GM23248 (cell line): Measurements from ENCODE around the gene CPA2. TPM values are rescaled to one million over a fixed set of nuclear protein-coding genes. Genes with fewer than 3 reads are reported as not detected.
"Not testable (repeated sequence)": the region's sequence is repeated elsewhere in the genome, so short reads cannot be mapped to it uniquely, and the experiment has no call there.

Source experiments
- DNase-seq: peaks from one replicate; pipeline ENCODE4 v3.0.0-alpha.2; 2015
- H2AFZ ChIP-seq: fragments of 200-600 bp; sonication (generic); 2 replicates; pipeline ENCODE4 v1.6.1; 2016; ENCODE audit warnings: antibody characterized with exemption
- H3F3A ChIP-seq: fragments of 200-600 bp; sonication (generic); 2 replicates; pipeline ENCODE4 v1.6.1; 2016; ENCODE audit warnings: mild to moderate bottlenecking, antibody characterized with exemption, mixed run types; ENCODE audit not compliant: insufficient read depth
- H3K27ac ChIP-seq: fragments of 200-600 bp; sonication (generic); 2 replicates; pipeline ENCODE4 v1.5.1; 2016; ENCODE audit warnings: mild to moderate bottlenecking
- H3K27me3 ChIP-seq: fragments of 200-600 bp; sonication (generic); replicated peaks from 2 replicates; pipeline ENCODE4 v1.6.1; 2016; ENCODE audit warnings: mild to moderate bottlenecking; ENCODE audit not compliant: insufficient read depth
- H3K36me3 ChIP-seq: fragments of 200-600 bp; sonication (generic); 2 replicates; pipeline ENCODE4 v1.6.1; 2016; ENCODE audit warnings: low read depth, mild to moderate bottlenecking
- H3K4me1 ChIP-seq: fragments of 200-600 bp; sonication (generic); 2 replicates; pipeline ENCODE4 v1.6.1; 2016; ENCODE audit warnings: mild to moderate bottlenecking; ENCODE audit not compliant: insufficient read depth
- H3K4me2 ChIP-seq: fragments of 200-600 bp; sonication (generic); one replicate; pipeline ENCODE4 v1.6.1; 2016; ENCODE audit warnings: mild to moderate bottlenecking; ENCODE audit not compliant: unreplicated experiment
- H3K4me3 ChIP-seq: fragments of 200-600 bp; sonication (generic); 2 replicates; pipeline ENCODE4 v1.5.1; 2016; ENCODE audit warnings: mild to moderate bottlenecking
- H3K79me2 ChIP-seq: fragments of 200-600 bp; sonication (generic); 2 replicates; pipeline ENCODE4 v1.6.1; 2016; ENCODE audit warnings: mild to moderate bottlenecking; ENCODE audit not compliant: insufficient read depth
- H3K9ac ChIP-seq: fragments of 200-600 bp; sonication (generic); 2 replicates; pipeline ENCODE4 v1.6.1; 2016; ENCODE audit warnings: mild to moderate bottlenecking
- H3K9me2 ChIP-seq: fragments of 200-600 bp; sonication (generic); 2 replicates; pipeline ENCODE4 v1.6.1; 2016; ENCODE audit warnings: mixed run types, mild to moderate bottlenecking, moderate library complexity; ENCODE audit not compliant: insufficient read depth
- H3K9me3 ChIP-seq: fragments of 200-600 bp; sonication (generic); one replicate; pipeline ENCODE4 v1.6.1; 2017; ENCODE audit warnings: low read depth
- H4K20me1 ChIP-seq: fragments of 200-600 bp; sonication (generic); 2 replicates; pipeline ENCODE4 v1.6.0; 2016; ENCODE audit not compliant: insufficient read depth
- EZH2 ChIP-seq: fragments of 200-600 bp; sonication (generic); IDR thresholded peaks from 2 replicates; pipeline ENCODE4 v1.6.1; 2018; ENCODE audit warnings: antibody characterized with exemption, mild to moderate bottlenecking; ENCODE audit not compliant: insufficient read depth, poor library complexity, severe bottlenecking
- EZH2phosphoT487 ChIP-seq: fragments of 200-600 bp; sonication (generic); IDR thresholded peaks from 2 replicates; pipeline ENCODE4 v1.6.1; 2018; ENCODE audit warnings: antibody characterized with exemption, moderate library complexity, mild to moderate bottlenecking, low read depth; ENCODE audit not compliant: insufficient read depth
- WGBS, 2 experiments: methylation state at CpG; one replicate each; pipeline ENCODE4 v1.1.6; 2015 to 2017; ENCODE audit warnings: low lambda C conversion rate in 2 of 2, low coverage in 1 of 2; ENCODE audit errors: missing lambda C conversion rate in 2 of 2; 5-methylcytosine and 5-hydroxymethylcytosine counted together
- in situ Hi-C: fragments of 300-500 bp; cut with MboI; formaldehyde crosslinking; loops from 2 replicates; pipeline ENCODE4 v1.15.0; 2020
- polyA plus RNA-seq: library from polyadenylated mRNA; unstranded; fragments of >200 nt; fragmentation: Nextera tagmentation; extraction: Ambion mirVana; gene quantifications from 2 replicates; pipeline ENCODE4 v1.2.1, GENCODE V29; 2016
- total RNA-seq: library from RNA; depleted of rRNA; stranded (reverse); fragments of >200 nt; shearing (Covaris generic); gene quantifications from 2 replicates; pipeline ENCODE4 v1.2.3, GENCODE V29; 2014

Gene CPA2
- total and polyA plus RNA-seq, 2 experiments from 2014 or later, result not detected

- no peaks in the 10 kb centered on the region for H3K79me2 ChIP-seq
Observed at GRCh38 chr7:130240240-130240639, 26.4 kb upstream of the CPA2 start.

DNA sequence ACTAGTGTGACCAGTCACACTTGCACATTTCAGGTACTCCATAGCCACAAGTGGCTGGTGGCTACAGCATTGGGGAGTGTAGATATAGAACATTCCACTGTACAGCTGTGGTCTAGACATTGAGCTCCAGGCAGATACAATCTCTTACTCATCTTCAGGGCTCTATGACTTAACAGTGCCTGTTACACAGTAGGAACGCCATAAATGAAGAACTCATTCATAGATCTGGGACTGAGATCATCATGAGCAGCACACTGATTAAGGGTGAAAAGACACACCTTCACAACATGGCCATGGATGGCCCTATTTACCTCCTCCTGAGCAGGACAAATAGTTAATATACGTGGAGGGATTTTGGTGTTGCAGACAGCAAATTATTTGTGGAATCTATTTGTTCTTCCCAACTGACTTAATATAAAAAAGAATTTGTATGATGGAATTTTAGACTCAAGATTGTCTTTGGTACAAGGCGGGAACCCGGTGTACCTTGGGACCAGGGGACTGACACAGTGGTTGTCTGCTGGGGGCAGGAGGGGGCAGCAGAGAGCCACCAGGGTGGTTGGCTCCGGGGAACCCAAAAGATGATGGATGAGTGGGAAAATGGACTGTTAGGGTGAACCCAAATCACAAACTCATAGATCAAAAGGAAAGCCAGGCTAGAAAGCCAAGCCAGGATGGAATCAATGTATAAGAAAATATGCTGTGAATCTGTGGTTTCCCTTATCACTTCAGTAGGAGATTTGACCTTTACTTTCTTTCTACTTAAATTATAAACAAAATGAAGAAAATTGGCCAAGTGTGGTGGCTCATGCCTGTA, 24.3 kb upstream of the CPA2 start:
- Histone ChIP-seq H3K79me2 (no peaks in the 10 kb centered on the region), H3K4me1 (peaks cover 13% of the 10 kb centered on the region), H3K27ac (no peak overlapping the region), H3K9ac (no peak overlapping the region), H3K9me2 (no peaks in the 10 kb centered on the region), H3K4me2 (no peak overlapping the region), H2AFZ (no peak overlapping the region), H3K36me3 (no peaks in the 10 kb centered on the region), H3K4me3 (no peak overlapping the region), H3K27me3 (no peaks in the 10 kb centered on the region), H3F3A (peaks cover 11% of the 10 kb centered on the region; the same call in 1 of the 2 replicates), H3K9me3 (no peaks in the 10 kb centered on the region), H4K20me1 (no peaks in the 10 kb centered on the region)
- WGBS, 2 experiments, result 20 to 28% methylated on average over 5 of the region's 5 CpGs
- peak; percentile 88 for DNase-seq
- in situ Hi-C loops, result loop anchor here (25.0 kb wide), 1 partner anchor 470 kb away; no protein-coding TSS in a partner anchor
- TF ChIP-seq EZH2phosphoT487 (no peak), EZH2 (no peak)

More at GRCh38 chr7:130240240-130240639, 26.4 kb upstream of the CPA2 start:
- in situ Hi-C loops, result loop anchor here (25.0 kb wide), 1 partner anchor 472 kb away; no protein-coding TSS in a partner anchor
- no peaks in the 10 kb centered on the region for H3K9me3 ChIP-seq
- no peaks in the 10 kb centered on the region for H3K36me3 ChIP-seq
- H4K20me1 ChIP-seq, result no peaks in the 10 kb centered on the region
- H3K4me2 ChIP-seq, result no peak overlapping the region
- DNase-seq, result no peak
- H3F3A ChIP-seq, result peaks cover 11% of the 10 kb centered on the region; the same call in 1 of the 2 replicates
- no peak overlapping the region for H3K9ac ChIP-seq
- no peak overlapping the region for H3K27ac ChIP-seq
- H3K9me2 ChIP-seq, result no peaks in the 10 kb centered on the region
- H3K27me3 ChIP-seq, result no peaks in the 10 kb centered on the region
- TF ChIP-seq EZH2 (no peak), EZH2phosphoT487 (no peak)
- no peak overlapping the region for H2AFZ ChIP-seq
- H3K4me3 ChIP-seq, result no peak overlapping the region
- peaks cover 13% of the 10 kb centered on the region for H3K4me1 ChIP-seq
- 95 to 100% methylated on average over 1 of the region's 1 CpG for WGBS, 2 experiments

DNA sequence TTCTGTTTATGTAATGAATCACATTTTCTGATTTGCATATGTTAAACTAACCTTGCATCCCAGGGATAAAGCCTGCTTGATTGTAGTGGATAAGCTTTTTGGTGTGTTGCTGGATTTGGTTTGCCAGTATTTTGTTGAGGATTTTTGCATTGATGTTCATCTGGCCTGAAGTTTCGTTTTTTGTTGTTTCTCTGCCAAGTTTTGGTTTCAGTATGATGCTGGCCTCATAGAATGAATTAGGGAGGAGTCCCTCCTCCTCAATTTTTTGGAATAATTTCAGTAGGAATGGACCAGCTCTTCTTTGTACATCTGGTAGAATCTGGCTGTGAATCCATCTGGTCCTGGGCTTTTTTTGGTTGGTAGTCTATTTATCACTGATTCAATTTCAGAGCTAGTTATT, 23.2 kb upstream of the CPA2 start:
- H3K9me2 ChIP-seq, H3K9ac ChIP-seq, H3K27ac ChIP-seq, H3K4me2 ChIP-seq, H3K9me3 ChIP-seq, H4K20me1 ChIP-seq, H3K79me2 ChIP-seq, H3K36me3 ChIP-seq, H3K27me3 ChIP-seq: not testable (repeated sequence)
- Histone ChIP-seq H2AFZ (peak overlapping the region; percentile 28; the same call in 1 of the 2 replicates), H3K4me3 (0 out of 2 replicates have a peak overlapping the region, but pooled peaks have one; percentile 7), H3F3A (peaks cover 11% of the 10 kb centered on the region; the same call in 1 of the 2 replicates), H3K4me1 (peaks cover 13% of the 10 kb centered on the region)
- DNase-seq, result peak; percentile 26
- 5 to 15% methylated on average over 1 of the region's 1 CpG for WGBS, 2 experiments
- in situ Hi-C loops, result loop anchor here (25.0 kb wide), 1 partner anchor 469 kb away; no protein-coding TSS in a partner anchor

DNA sequence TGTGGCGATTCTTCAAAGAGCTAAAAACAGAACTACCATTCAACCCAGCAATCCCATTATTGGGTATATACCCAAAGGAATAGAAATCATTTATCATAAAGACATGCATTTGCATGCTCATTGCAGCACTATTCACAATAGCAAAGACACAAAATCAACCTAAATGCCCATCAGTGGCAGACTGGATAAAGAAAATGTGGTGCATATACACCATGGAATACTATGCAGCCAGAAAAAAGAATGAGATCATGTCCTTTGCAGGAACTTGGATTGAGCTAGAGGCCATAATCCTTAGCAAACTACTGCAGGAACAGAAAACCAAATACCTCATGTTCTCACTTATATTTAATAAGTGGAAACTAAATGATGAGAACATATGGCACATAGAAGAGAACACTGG, 20.2 kb upstream of the CPA2 start:
- not testable (repeated sequence) for H3K4me2 ChIP-seq
- WGBS, 2 experiments, result 63 to 77% methylated on average over 1 of the region's 1 CpG

DNA sequence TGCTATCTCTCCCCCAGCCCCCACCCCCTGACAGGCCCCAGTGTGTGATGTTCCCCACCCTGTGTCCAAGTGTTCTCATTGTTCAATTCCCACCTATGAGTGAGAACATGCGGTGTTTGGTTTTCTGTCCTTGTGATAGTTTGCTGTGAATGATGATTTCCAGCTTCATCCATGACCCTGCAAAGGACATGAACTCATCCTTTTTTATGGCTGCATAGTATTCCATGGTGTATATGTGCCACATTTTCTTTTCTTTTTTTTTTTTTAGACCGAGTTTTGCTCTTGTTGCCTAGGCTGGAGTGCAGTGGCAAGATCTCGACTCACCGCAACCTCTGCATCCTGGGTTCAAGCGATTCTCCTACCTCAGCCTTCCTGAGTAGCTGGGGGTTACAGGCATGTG, 17.8 kb upstream of the CPA2 start:
- not testable (repeated sequence) for H3K9ac ChIP-seq, H2AFZ ChIP-seq, H4K20me1 ChIP-seq, H3K36me3 ChIP-seq, H3K4me3 ChIP-seq, H3K4me2 ChIP-seq, H3K27me3 ChIP-seq, DNase-seq, H3F3A ChIP-seq, H3K4me1 ChIP-seq, H3K9me2 ChIP-seq, H3K79me2 ChIP-seq, H3K27ac ChIP-seq, H3K9me3 ChIP-seq
- in situ Hi-C loops, result loop anchor here (25.0 kb wide), 1 partner anchor 463 kb away; no protein-coding TSS in a partner anchor
- WGBS, 2 experiments, result 64 to 65% methylated on average over 5 of the region's 5 CpGs

More for the DNA sequence above, 20.2 kb upstream of the CPA2 start:
- H3F3A ChIP-seq, result peaks cover 11% of the 10 kb centered on the region; the same call in 1 of the 2 replicates
- H3K36me3 ChIP-seq, H3K9me3 ChIP-seq, H4K20me1 ChIP-seq, H3K27ac ChIP-seq, H3K4me3 ChIP-seq, H3K79me2 ChIP-seq, DNase-seq, H2AFZ ChIP-seq, H3K9me2 ChIP-seq, H3K27me3 ChIP-seq, H3K9ac ChIP-seq: not testable (repeated sequence)
- in situ Hi-C loops, result loop anchor here (25.0 kb wide), 1 partner anchor 466 kb away; no protein-coding TSS in a partner anchor
- peaks cover 13% of the 10 kb centered on the region for H3K4me1 ChIP-seq

GRCh38 chr7:130249626-130250025, 17.0 kb upstream of the CPA2 start:
- not testable (repeated sequence) for H3K27ac ChIP-seq, H3K36me3 ChIP-seq, H3K79me2 ChIP-seq, H4K20me1 ChIP-seq, H3K9me2 ChIP-seq, H3K9me3 ChIP-seq, H3K4me2 ChIP-seq, H3K27me3 ChIP-seq, H3K9ac ChIP-seq, H3K4me1 ChIP-seq, DNase-seq, H2AFZ ChIP-seq, H3F3A ChIP-seq, H3K4me3 ChIP-seq
- WGBS, 2 experiments, result 86 to 92% methylated on average over 3 of the region's 3 CpGs
- in situ Hi-C loops, result loop anchor here (25.0 kb wide), 1 partner anchor 463 kb away; no protein-coding TSS in a partner anchor
